ENCODE data around the gene SLAIN2.

GRCh38 chr4:48467442-48467841 is 126.1 kb downstream of the SLAIN2 start:
- TF ChIP-seq, protein P1, sequence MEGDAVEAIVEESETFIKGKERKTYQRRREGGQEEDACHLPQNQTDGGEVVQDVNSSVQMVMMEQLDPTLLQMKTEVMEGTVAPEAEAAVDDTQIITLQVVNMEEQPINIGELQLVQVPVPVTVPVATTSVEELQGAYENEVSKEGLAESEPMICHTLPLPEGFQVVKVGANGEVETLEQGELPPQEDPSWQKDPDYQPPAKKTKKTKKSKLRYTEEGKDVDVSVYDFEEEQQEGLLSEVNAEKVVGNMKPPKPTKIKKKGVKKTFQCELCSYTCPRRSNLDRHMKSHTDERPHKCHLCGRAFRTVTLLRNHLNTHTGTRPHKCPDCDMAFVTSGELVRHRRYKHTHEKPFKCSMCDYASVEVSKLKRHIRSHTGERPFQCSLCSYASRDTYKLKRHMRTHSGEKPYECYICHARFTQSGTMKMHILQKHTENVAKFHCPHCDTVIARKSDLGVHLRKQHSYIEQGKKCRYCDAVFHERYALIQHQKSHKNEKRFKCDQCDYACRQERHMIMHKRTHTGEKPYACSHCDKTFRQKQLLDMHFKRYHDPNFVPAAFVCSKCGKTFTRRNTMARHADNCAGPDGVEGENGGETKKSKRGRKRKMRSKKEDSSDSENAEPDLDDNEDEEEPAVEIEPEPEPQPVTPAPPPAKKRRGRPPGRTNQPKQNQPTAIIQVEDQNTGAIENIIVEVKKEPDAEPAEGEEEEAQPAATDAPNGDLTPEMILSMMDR (IDR thresholded peaks at IDR 0.05; ENCODE audit: insufficient read depth, low read depth, low read length) = no peak
- no peak for TF ChIP-seq EZH2 (IDR thresholded peaks at IDR 0.05; ENCODE audit: insufficient read depth, low read length)
